ENCODE measurements around the gene TIMM44. TPM values are rescaled to one million over a fixed set of nuclear protein-coding genes. Genes with fewer than 3 reads are reported as not detected.
"Not testable (repeated sequence)": the region's sequence is repeated elsewhere in the genome, so short reads cannot be mapped to it uniquely, and the experiment has no call there.

The TIMM44 gene
- total and polyA plus RNA-seq, 8 donors, result 36.7 to 56.5 (median 43.4) TPM

GRCh38 chr19:7931221-7932061 lies 12.0 kb downstream of the TIMM44 start:
- TF ChIP-seq CTCF (IDR thresholded peaks at IDR 0.05), result no peak
- Histone ChIP-seq H3K9me3 (no peaks in the 10 kb centered on the region), H3K27ac (no peak overlapping the region), H3K27me3 (no peaks in the 10 kb centered on the region), H3K4me3 (no peak overlapping the region), H3K4me1 (peaks cover 0 to 5% of the 10 kb centered on the region in 2 donors), H3K36me3 (peaks cover 0 to 78% of the 10 kb centered on the region in 2 donors)
- ATAC-seq (no peak), DNase-seq (peak in 2 of 4 donors; percentile 31 to 77)
- intact Hi-C loops (cut with DNase I), result no loop called here

GRCh38 chr19:7930765-7931164 lies 12.7 kb downstream of the TIMM44 start:
- DNase-seq, result peak in 2 of 4 donors; percentile 30 to 33
- H3K27me3 ChIP-seq, result peaks cover 0 to under 1% of the 10 kb centered on the region in 2 donors
- peaks cover 0 to 71% of the 10 kb centered on the region in 2 donors for H3K36me3 ChIP-seq
- no peak overlapping the region for H3K4me3 ChIP-seq
- no peaks in the 10 kb centered on the region for H3K9me3 ChIP-seq
- peaks cover 0 to 9% of the 10 kb centered on the region in 2 donors for H3K4me1 ChIP-seq
- no peak for ATAC-seq
- no peak overlapping the region for H3K27ac ChIP-seq
- intact Hi-C loops (cut with DNase I), result no loop called here
- no peak for TF ChIP-seq CTCF (IDR thresholded peaks at IDR 0.05)

DNA sequence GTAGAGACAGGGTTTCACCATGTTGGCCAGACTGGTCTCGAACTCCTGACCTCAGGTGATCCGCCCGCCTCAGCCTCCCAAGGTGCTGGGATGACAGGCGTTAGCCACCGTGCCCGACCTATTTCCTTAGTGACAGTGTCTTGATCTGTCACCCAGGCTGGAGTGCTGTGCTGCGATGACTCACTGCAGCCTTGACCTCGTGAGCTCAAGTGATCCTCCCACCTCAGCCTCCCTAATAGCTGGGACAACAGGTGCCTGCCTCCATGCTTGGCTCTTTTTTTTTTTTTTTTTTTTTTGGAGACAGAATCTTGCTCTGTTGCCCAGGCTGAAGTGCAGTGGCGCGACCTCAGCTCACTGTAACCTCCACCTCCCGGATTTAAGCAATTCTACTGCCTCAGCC lies 13.4 kb downstream of the TIMM44 start:
- H3K27me3 ChIP-seq; H3K27ac ChIP-seq; ATAC-seq; intact Hi-C loops (cut with DNase I); H3K9me3 ChIP-seq; H3K4me3 ChIP-seq: not testable (repeated sequence)
- Histone ChIP-seq H3K36me3 (peaks cover 0 to 64% of the 10 kb centered on the region in 2 donors), H3K4me1 (peaks cover 3 to 17% of the 10 kb centered on the region in 2 donors)
- DNase-seq, result peak in 1 of 4 donors; percentile 27

GRCh38 chr19:7928741-7929701 lies 14.4 kb downstream of the TIMM44 start:
- H3K4me3 ChIP-seq, result no peak overlapping the region
- no peak for ATAC-seq
- peaks cover 5 to 23% of the 10 kb centered on the region in 2 donors for H3K4me1 ChIP-seq
- intact Hi-C loops (cut with DNase I), result no loop called here
- TF ChIP-seq CTCF (IDR thresholded peaks at IDR 0.05), result peak in 1 of 2 donors; percentile 12
- H3K36me3 ChIP-seq, result peaks cover 0 to 54% of the 10 kb centered on the region in 2 donors
- H3K27me3 ChIP-seq, result peaks cover 0 to 15% of the 10 kb centered on the region in 2 donors
- H3K27ac ChIP-seq, result peak overlapping the region; percentile 3 to 79
- DNase-seq, result peak in 2 of 4 donors; percentile 42 to 77
- no peaks in the 10 kb centered on the region for H3K9me3 ChIP-seq

DNA sequence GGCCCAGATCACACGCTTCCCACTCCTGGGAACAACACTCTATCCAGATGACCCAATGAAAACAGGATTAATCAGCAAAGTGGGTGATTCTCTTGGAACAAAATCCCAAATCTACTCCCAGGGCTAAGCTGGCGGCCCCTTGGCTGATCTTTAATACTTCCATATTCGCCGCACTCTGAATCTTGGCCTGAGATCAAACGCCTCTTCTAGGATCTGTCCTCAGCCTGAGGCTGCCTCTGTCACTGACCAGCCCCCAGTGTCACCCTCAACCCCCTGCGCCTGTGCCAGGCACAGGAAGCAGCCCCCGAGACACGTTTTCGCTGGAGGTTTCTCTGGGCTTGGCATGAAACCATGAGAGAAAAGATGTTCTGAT lies 15.1 kb downstream of the TIMM44 start:
- ATAC-seq (no peak), DNase-seq (no peak)
- Histone ChIP-seq H3K36me3 (peaks cover 0 to 49% of the 10 kb centered on the region in 2 donors), H3K27me3 (peaks cover 0 to 15% of the 10 kb centered on the region in 2 donors), H3K27ac (peak overlapping the region; percentile 3 to 79), H3K9me3 (no peaks in the 10 kb centered on the region), H3K4me1 (peaks cover 5 to 23% of the 10 kb centered on the region in 2 donors), H3K4me3 (no peak overlapping the region)
- TF ChIP-seq CTCF (IDR thresholded peaks at IDR 0.05), result no peak
- intact Hi-C loops (cut with DNase I), result no loop called here
